NCI-H146 (cell line): Measurements from ENCODE around the gene GRIK4.
A peak's percentile ranks its signal among the peaks of the same experiment; 100 is the strongest.

Experiments
- DNase-seq: peaks from one replicate; lab custom pipeline; 2025; lab: John Stamatoyannopoulos, UW

GRIK4 gene

DNA sequence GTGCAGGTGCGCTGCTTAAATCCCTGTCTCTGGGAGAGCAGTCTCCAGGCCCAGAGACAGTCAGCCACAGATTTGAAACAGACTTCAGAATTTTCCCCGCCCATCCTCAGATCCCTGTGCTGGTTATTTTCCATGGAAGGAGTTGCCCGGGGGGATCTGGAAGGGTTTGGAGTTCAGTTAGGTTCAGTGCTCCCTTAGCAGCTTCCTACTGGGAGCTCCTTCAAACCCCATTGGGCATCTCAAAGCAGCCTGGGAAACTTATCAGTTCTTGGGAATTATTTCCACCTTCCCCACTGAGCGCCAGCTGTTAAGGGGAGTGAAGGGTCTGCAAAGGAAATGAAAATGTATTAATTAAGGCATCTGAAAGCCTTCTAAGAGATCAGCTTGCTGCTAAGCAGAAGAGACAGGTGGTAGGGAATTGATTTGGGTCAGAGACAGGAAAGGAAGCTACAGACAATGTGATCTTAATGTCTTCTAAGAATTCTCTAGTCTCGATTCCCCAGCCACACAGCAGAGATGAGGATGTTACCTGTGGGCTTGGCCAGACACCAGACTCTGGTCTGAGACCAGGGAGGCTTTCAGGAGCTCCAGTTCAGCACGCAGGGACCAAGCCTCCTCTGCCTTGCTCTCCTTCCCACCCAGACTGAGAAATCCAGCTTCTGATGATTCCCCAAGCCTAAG is 406.2 kb downstream of the GRIK4 start:
- no peak for DNase-seq

- no peak for DNase-seq
These were observed 406.7 kb downstream of the GRIK4 start for GRCh38 chr11:120918257-120918656.

GRCh38 chr11:120919045-120919444 is 407.5 kb downstream of the GRIK4 start:
- no peak for DNase-seq

GRCh38 chr11:120919566-120919965 is 408.0 kb downstream of the GRIK4 start:
- DNase-seq, result no peak

DNA sequence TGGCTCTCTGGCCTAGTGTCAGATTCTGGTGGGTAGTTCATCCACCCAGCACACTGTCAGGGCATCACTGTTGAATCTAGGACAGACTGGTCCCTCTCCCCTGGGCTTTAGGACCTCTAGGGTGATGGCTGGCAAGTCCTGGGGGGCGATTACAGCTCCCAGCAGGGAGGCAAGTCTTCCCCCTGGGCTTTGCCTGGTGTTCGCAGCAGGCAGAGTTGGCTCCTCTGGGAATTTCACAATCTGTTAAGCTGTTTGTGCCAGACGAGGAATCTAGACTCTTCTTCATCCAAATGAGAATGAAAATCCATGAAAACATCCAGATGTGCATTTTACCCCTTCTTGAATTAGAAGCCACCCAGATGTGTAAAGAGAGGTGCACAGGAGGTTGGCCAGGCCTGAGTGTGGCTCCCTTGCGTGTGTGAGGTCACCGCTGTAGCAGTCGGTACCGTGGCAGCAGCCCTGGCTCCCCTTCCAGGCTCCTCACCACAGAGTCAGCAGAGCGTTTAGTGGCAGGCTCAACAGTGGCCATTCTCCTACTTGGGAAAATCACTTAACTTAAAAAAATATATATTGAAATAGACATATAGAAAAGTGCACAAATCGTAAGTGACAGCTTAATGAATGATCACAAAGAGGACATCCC is 412.4 kb downstream of the GRIK4 start:
- DNase-seq, result no peak

DNA sequence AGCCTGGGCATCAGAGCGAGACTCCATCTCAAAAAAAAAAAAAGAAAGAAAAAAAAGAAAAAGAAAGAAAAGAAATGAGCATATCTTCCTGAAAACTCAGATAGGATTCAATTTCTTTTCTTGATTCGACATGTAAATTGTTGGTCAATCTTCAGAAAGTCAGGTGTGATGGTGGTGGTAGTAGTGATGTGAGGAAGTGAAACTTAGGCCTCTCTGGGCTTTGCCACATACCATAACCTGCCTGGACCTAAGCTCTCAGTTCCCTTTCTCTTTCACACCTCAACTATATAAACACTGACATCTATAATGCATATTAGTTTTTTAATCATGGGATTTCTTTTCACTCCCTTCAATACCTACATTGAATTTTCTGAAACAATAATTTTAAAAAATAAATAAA is 414.4 kb downstream of the GRIK4 start:
- no peak for DNase-seq

- no peak for DNase-seq
These were observed 417.1 kb downstream of the GRIK4 start for GRCh38 chr11:120928627-120929026.

DNA sequence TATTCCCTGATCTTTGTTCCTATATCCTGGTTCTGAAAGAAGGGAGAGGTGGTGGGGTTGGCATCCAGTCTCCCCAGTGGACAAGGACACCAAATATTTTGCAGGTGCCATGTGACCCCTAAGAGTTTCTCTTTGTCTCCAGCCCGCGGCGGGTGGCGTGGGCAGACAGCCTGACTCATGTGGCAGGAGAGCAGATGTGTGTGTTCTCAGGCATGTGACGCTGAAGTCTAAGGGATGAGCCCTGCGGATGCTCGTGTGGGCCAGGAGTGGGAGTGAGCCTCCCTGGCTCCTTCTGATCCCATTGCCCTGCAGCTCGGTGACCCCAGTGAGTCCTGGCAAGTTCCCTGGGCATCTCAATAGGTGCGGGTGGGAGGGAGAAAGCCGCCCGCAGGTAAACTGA is 417.5 kb downstream of the GRIK4 start:
- DNase-seq, result no peak

DNA sequence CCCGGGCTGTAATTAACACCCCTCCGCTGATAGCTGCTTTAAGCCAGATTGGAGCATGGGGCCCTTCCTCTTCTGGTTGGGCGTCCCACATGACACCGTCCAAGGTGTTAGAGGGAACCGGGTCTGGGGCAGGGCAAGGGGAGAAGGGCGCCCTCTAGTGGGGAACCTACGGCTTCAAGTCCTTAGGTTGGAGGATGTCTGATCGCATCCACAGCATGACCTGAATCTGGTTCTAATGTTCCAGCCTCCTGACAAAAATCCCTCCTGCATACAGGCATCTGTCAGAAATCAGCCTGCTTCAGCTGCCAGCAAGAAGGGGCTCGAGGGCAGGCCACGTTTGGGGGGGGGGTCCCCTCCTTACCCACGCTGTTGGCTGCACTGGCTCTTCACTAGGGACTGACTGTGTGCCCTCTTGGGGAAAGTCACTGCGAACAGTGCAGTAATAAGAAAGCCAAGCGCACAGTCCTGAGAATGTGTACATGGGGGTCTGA is 418.2 kb downstream of the GRIK4 start:
- peak; percentile 32 for DNase-seq

DNA sequence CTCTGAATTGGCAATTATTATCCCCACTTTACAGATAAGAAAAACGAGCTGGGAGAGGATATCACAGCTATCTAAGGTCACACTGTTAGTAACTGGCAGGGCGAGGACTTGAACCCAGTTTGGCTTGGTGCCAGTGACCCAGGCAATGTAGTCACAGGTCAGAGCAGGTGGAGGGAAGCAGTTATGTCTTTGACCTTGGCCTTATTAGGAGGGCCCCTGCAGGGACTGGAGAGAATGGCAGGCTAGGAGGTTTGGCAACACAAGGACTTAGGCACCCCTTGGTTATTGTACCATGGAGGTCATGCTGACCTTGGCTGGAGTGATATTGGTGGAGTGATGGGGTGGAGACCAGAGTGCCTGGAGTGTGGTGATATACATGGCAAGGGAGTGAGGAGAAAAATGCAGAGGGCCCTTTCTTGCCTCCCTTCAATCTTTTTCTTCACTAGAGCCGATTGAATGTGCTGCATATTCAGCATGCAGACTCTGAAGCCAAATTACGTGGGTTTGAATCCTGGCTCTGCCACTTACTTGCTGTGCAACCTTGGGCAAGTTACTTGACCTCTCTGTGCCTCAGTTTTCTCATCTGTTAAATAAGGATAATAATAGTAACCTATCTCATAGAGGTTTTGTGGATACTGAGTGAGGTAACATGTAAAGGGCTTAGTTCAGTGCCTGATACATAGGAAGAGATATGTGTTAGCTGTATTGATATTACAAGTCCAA is 419.7 kb downstream of the GRIK4 start:
- DNase-seq, result peak; percentile 10

GRCh38 chr11:120932305-120932915 is 420.9 kb downstream of the GRIK4 start:
- no peak for DNase-seq

DNA sequence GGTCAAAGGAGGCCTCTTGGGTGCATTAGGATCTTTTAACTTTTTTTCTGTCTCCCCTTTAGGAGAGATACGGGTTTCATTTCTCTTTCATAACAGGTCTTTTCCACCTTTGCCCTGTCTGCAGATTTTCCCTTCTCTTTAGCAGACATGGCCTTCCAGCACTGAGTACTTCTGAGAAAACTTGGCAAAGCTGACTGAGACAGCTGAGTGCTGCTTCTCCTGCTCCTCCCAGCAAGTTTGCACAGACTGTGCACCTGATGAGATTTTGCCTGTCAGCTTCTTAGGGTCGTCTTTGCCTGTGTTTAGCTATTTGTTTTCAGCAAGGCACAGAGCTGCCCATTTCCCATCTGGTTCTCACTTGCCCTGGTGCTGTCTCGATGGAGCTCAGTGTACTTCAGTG is 424.8 kb downstream of the GRIK4 start:
- DNase-seq, result no peak

GRCh38 chr11:120937501-120937900 is 426.0 kb downstream of the GRIK4 start:
- no peak for DNase-seq

- DNase-seq, result no peak
These were observed 426.7 kb downstream of the GRIK4 start for GRCh38 chr11:120938260-120938659.

DNA sequence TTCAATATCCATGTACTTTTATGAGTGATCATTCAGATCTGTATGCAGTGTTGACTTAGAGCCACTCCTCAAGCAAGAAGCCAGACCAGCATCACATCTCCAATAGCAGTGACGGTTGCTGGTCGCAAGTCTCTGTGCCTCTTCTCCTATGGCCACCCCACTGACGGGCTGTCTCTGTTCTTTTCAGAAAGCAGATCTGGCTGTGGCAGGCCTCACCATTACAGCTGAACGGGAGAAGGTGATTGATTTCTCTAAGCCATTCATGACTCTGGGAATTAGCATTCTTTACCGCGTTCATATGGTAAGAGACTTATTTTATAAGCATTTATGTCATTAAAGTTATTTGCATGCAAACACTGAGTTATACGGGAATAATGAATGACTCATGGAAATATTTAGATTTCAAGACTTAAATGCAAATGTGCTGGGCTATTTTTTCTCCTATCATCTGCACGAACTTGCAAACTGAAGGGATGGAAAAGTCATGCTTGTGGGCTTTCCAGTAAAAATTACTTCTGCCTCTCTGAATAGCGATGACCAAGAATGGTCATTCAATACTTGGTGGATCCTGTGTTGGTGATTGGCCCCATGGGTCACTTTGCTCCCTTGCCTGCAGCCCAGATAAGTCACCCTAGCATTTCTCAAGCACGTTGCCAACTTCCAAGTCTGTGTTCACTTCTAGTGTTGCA is 428.8 kb downstream of the GRIK4 start:
- no peak for DNase-seq

- DNase-seq, result no peak
These were observed 429.5 kb downstream of the GRIK4 start for GRCh38 chr11:120941000-120941399.

- no peak for DNase-seq
These were observed 431.2 kb downstream of the GRIK4 start for GRCh38 chr11:120942701-120943100.

DNA sequence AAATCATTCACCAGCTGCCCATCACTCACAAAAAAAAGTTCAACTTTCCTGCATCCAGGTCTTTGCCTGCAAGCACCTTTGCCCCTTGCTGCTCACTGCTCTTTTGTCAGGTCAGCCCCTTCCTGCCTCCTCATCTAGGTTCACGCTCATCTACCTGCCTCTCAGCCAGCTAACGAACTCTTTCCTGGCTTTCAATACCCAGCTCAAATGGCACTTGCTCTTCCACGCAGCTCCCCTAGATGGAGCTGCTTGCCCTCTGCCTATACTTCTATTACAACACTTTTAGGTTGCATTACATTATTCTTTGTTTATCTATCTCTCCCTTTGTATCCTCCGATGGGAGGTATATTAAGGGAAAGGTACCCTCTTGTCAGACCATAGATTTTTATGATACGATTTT is 433.5 kb downstream of the GRIK4 start:
- DNase-seq, result no peak

DNA sequence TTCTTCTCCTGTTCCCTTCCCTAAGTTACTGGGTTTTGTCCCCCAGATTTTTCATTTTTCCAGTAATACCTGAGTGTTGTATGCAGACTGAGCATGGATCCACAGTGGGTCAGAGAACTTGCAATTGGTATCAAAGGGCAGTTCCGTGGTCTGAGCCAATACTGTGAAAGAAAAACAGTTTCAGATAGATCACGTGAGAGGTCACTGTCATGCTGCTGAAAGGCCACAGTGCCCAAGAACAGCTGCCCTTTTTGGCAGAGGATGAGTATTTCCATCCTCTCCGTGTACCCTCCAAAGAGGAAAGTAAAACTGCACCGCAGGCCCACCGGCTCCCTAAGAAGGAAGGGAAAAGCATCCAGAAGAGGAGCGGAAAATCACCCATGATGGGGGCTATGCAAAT is 439.3 kb downstream of the GRIK4 start:
- DNase-seq, result no peak

DNA sequence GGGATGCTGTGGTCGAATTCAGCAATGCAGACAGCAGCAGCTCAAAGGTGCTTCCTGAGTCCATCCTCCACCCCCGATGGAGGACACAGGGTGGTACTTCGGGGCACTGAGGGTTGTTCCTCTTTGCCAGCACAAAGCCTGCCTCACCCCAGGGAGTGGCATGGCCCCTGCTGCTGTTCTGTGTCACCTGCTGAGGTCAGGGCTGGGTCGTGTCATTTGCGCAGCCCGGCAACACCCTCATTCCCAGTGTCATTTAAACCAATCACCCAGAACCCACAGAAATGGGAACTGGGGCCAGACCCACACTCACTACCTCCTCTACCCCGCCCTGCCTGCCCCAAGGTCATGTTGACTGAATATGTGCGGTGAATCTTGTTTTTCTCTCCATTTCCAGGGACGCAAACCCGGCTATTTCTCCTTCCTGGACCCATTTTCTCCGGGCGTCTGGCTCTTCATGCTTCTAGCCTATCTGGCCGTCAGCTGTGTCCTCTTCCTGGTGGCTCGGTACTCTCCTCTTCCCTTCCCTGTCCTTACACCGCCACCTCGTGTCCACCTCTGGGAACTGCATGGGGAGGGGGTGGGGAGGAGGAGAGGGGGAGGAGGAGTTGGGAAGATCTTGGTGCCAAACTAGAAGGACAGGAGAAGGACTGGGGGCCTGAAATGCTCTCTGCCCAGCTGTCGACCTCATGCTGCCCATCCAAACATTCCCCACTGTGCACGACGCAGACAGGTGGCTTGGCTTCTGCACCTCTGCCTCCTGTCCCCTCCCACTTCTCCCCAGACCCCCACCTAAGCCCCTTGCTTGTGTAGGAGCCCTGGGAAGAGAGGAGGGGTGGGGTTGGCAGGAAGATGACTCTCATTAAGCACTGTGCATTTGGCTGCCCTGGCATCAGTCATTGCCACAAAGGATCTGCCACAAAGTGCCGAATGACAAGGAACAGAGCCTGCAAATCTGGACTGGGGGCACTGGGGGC is 441.2 kb downstream of the GRIK4 start:
- DNase-seq, result peak; percentile 88

DNA sequence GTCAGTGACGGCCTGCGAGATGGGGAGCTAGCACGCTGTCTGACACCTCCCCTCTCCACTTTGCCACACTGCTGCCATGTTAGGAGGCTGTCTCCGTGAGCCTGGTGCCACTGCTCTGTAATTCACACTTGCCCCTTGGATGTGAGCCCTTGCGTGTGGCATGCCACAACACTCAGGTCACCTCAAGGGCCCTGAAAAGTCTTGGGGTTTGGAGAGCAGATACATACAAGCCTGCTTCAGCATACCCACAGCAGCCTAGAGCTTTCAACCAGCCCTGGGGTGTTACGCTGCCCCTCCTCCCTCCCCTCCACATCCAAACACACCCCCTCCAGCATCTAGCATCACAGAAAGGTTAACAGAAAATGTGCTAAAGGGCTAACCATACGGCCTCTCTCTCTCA is 442.8 kb downstream of the GRIK4 start:
- no peak for DNase-seq
